Measurements from ENCODE around the gene TYW1B.
"Not testable (repeated sequence)": the region's sequence is repeated elsewhere in the genome, so short reads cannot be mapped to it uniquely, and the experiment has no call there.

Gene TYW1B

GRCh38 chr7:72540923-72541322, 287.1 kb downstream of the TYW1B start:
- DNase-seq: no peak

GRCh38 chr7:72540106-72540611, 287.8 kb downstream of the TYW1B start:
- DNase-seq: no peak

DNA sequence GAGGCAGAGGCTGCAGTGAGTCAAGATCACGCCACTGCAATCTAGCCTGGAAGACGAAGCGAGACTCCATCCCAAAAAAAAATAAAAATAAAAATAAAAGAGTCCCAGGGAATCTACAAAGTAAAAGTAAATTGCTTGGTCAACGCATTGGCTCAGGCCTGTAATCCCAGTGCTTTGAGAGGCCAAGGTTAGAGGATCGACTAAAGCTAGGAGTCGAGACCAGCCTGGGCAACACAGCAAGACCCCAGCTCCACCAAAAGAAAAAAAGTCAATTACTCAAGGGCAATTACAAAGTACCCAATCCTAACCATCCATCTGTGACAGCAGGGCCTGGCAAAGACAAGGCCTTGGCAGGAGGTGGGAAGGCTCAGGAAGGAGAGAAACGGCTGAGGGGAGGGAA, 288.3 kb downstream of the TYW1B start:
- DNase-seq: no peak

- no peak for DNase-seq
Measured at GRCh38 chr7:72538856-72539255, 289.1 kb downstream of the TYW1B start.

DNA sequence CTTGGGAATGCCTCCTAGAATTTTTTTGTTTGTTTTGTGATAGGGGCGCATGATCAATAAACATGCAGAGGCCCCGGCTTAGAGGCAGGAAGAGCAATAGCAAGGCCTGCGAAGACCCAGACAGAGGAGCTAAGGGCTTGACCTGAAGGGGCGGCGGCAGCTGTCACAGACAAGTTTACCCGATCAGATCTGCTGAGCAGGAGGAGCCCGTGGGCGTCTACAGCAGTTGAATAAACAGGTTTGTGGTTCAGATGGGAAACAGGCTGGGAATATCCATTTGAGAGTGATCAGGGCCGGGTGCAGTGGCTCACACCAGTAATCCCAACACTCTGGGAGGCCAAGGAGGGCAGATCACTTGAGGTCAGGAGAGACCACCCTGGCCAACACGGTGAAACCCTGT, 289.9 kb downstream of the TYW1B start:
- DNase-seq: peak; percentile 16

DNA sequence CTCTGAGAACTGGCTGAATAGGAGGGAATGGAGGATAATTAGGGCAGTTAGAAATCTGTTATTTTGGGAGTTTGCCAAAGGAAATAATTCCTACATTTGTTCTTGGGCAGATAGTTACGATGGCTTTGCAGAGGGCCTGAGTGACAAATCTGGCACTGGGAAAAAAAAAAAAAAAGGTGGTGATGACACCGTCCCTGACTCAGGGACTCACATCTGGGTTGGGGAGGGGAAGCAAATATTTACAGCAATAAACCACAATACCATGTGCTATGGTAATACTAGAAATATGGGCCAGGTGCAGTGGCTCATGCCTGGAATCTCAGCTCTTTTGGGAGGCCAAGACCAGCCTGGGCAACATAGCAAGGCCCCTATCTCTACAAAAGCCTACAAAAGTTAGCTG, 292.0 kb downstream of the TYW1B start:
- peak; percentile 71 for DNase-seq

GRCh38 chr7:72531048-72531447, 297.0 kb downstream of the TYW1B start:
- DNase-seq: not testable (repeated sequence)

Data from DMS53 (cell line).